Liver (tissue), 9 donors: Measurements from ENCODE around the gene RAET1G. TPM values are rescaled to one million over a fixed set of nuclear protein-coding genes. Genes with fewer than 3 reads are reported as not detected.

ENCODE experiments used
- DNase-seq: peaks from one replicate; pipeline ENCODE4 v3.0.0-alpha.2; 2017; ENCODE audit warnings: low spot score
- H3K27ac ChIP-seq, 2 donors: one replicate each; pipeline ENCODE4 v1.7.0; 2013; ENCODE audit warnings: inconsistent platforms in 2 of 2, low read length in 2 of 2, control low read depth in 1 of 2, low read depth in 1 of 2, mild to moderate bottlenecking in 1 of 2
- H3K27me3 ChIP-seq, 4 donors: one replicate each; pipeline versions ENCODE4 v1.6.1 to v1.7.0; 2013; ENCODE audit warnings: low read length in 3 of 4, inconsistent platforms in 1 of 4, mild to moderate bottlenecking in 1 of 4, moderate library complexity in 1 of 4; ENCODE audit not compliant: control insufficient read depth in 4 of 4, insufficient read depth in 4 of 4
- H3K36me3 ChIP-seq, 4 donors: one replicate each; pipeline versions ENCODE4 v1.6.1 to v1.7.0; 2013; ENCODE audit warnings: low read length in 3 of 4, mild to moderate bottlenecking in 3 of 4, low read depth in 1 of 4, moderate library complexity in 1 of 4; ENCODE audit not compliant: control insufficient read depth in 4 of 4, insufficient read depth in 3 of 4
- H3K4me1 ChIP-seq, 4 donors: one replicate each; pipeline versions ENCODE4 v1.6.1 to v1.7.0; 2013; ENCODE audit warnings: low read length in 3 of 4, mild to moderate bottlenecking in 3 of 4, moderate library complexity in 1 of 4; ENCODE audit not compliant: control insufficient read depth in 4 of 4, insufficient read depth in 4 of 4
- H3K4me3 ChIP-seq, 3 donors: one replicate each; pipeline versions ENCODE4 v1.6.1 to v1.7.0; 2013; ENCODE audit warnings: low read length in 3 of 3, control low read depth in 1 of 3, low read depth in 1 of 3, mild to moderate bottlenecking in 1 of 3
- H3K9ac ChIP-seq, 2 donors: one replicate each; pipeline ENCODE4 v1.7.0; 2013; ENCODE audit warnings: low read length in 2 of 2, mild to moderate bottlenecking in 2 of 2, moderate library complexity in 2 of 2, control low read depth in 1 of 2, low read depth in 1 of 2
- H3K9me3 ChIP-seq, 4 donors: one replicate each; pipeline versions ENCODE4 v1.6.1 to v1.7.0; 2013; ENCODE audit warnings: low read length in 3 of 4; ENCODE audit not compliant: control insufficient read depth in 4 of 4
- EGR1 ChIP-seq, 2 donors: IDR thresholded peaks; 2 replicates each; pipeline ENCODE4 v1.6.1; 2016 to 2018; ENCODE audit warnings: antibody characterized with exemption in 2 of 2, low read depth in 2 of 2
- FOXA1 ChIP-seq: IDR thresholded peaks from 2 replicates; pipeline ENCODE4 v1.6.1; 2016; ENCODE audit warnings: antibody characterized with exemption
- FOXA2 ChIP-seq: IDR thresholded peaks from 2 replicates; pipeline ENCODE4 v1.6.1; 2016; ENCODE audit warnings: antibody characterized with exemption
- GABPA ChIP-seq, 2 donors: IDR thresholded peaks in 1 of 2; conservative IDR thresholded peaks in 1 of 2; 2 replicates each; pipeline ENCODE4 v1.6.1; 2016; ENCODE audit warnings: antibody characterized with exemption in 2 of 2, mild to moderate bottlenecking in 1 of 2, moderate library complexity in 1 of 2
- HNF4A ChIP-seq, 2 donors: conservative IDR thresholded peaks; 2 replicates each; pipeline ENCODE4 v1.6.1; 2016; ENCODE audit warnings: antibody characterized with exemption in 2 of 2, mild to moderate bottlenecking in 2 of 2
- HNF4G ChIP-seq: IDR thresholded peaks from 2 replicates; pipeline ENCODE4 v1.6.1; 2016; ENCODE audit warnings: antibody characterized with exemption
- JUND ChIP-seq, 2 donors: IDR thresholded peaks; 2 replicates each; pipeline ENCODE4 v1.6.1; 2016; ENCODE audit warnings: antibody characterized with exemption in 2 of 2
- NR2F2 ChIP-seq: IDR thresholded peaks from 2 replicates; pipeline ENCODE4 v1.6.1; 2016; ENCODE audit warnings: antibody characterized with exemption
- RAD21 ChIP-seq, 2 donors: IDR thresholded peaks; 2 replicates each; pipeline ENCODE4 v1.6.1; 2016; ENCODE audit warnings: antibody characterized with exemption in 2 of 2, mild to moderate bottlenecking in 2 of 2
- RXRA ChIP-seq, 2 donors: IDR thresholded peaks; 2 replicates each; pipeline ENCODE4 v1.6.1; 2017 to 2018; ENCODE audit warnings: antibody characterized with exemption in 2 of 2, mild to moderate bottlenecking in 1 of 2
- SP1 ChIP-seq: IDR thresholded peaks from 2 replicates; pipeline ENCODE4 v1.6.1; 2018; ENCODE audit warnings: antibody characterized with exemption, mild to moderate bottlenecking
- TAF1 ChIP-seq: conservative IDR thresholded peaks from 2 replicates; pipeline ENCODE4 v1.6.1; 2016; ENCODE audit warnings: antibody characterized with exemption, mild to moderate bottlenecking
- YY1 ChIP-seq: IDR thresholded peaks from 2 replicates; pipeline ENCODE4 v1.6.1; 2016; ENCODE audit warnings: antibody characterized with exemption, mild to moderate bottlenecking
- WGBS: extraction: QIAGEN DNeasy Blood & Tissue Kit; methylation state at CpG from one replicate; pipeline ENCODE4 v1.1.7; 2013; 5-methylcytosine and 5-hydroxymethylcytosine counted together
- polyA plus RNA-seq, 2 donors: library from polyadenylated mRNA; stranded (reverse) in 1 of 2; unstranded in 1 of 2; fragments of 200-250 nt in 1 of 2; fragments of >200 nt in 1 of 2; fragmentation: Nextera tagmentation in 1 of 2; extraction: Ambion mirVana in 1 of 2; gene quantifications; one replicate each; pipeline versions ENCODE4 v1.2.1 to v1.2.3, GENCODE V29; 2013 to 2015
- total RNA-seq, 2 donors: library from RNA; depleted of rRNA; stranded (reverse); fragments of >200 nt; gene quantifications; one replicate each; pipeline ENCODE4 v1.2.3, GENCODE V29; 2014
- TF ChIP-seq, protein P1 (sequence below): fragments of 150-350 bp; IDR thresholded peaks from 2 replicates; pipeline ENCODE4 v1.5.1; 2017; ENCODE audit warnings: improper control_type of control experiment, low read depth, low read length; ENCODE audit not compliant: missing input control
- TF ChIP-seq, protein P2 (sequence below): IDR thresholded peaks from 2 replicates; pipeline ENCODE4 v1.6.1; 2016; ENCODE audit warnings: antibody characterized with exemption
- TF ChIP-seq, protein P3 (sequence below): IDR thresholded peaks from 2 replicates; pipeline ENCODE4 v1.6.1; 2016; ENCODE audit warnings: antibody characterized with exemption
- TF ChIP-seq, protein P4 (sequence below): IDR thresholded peaks from 2 replicates; pipeline ENCODE4 v1.6.1; 2016; ENCODE audit warnings: antibody characterized with exemption, mild to moderate bottlenecking
- TF ChIP-seq, protein P5 (sequence below): IDR thresholded peaks from 2 replicates; pipeline ENCODE4 v1.6.1; 2016; ENCODE audit warnings: antibody characterized with exemption
- donor health status: healthy.
- donor health status: healthy.
- donor health status: healthy.
- donor health status: healthy.
- donor health status: healthy.

The RAET1G gene
- total and polyA plus RNA-seq, 4 donors, result not detected

DNA sequence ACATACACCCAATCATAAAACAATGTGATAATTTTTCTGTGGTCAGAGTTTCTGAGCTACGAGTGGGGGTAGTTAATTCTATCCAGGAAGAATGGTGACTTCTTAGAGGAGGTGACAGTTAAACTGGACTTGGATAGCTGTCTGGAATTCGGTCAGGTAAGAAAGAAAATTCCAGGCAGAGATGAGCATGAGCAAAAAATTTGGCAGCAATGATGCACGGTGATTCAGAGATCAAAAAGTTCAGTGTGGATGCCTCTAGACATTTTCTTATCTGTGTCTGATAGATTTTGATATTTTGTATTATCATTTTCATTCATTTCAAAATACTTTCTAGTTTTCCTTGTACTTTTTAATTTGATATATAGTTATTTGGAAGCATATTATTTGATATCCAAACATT, 37.0 kb downstream of the RAET1G start:
- 90% methylated on average over 3 of the region's 3 CpGs for WGBS

DNA sequence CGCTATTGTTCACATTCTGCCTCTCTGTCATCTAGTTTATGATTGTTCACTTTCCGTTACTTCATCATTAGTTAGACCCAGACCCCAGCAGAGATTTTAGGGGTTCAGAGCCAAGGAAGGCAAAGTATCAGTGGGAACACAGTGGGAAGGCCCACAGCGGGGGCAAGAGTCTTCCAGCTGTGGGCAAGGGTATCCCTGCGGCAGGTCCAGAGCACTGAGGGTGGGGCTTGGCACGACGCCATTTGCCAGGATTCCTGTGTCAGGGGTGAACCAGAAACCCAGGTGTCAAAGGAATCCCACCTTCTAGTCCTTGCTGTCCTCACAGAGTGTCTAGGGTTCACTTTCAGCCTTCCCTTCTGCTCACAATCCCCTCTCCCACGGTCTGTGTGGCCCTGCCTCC, 38.3 kb downstream of the RAET1G start:
- H3K9ac ChIP-seq, result no peak overlapping the region
- no peak for DNase-seq
- H3K36me3 ChIP-seq, result no peaks in the 10 kb centered on the region
- TF ChIP-seq, protein P1, sequence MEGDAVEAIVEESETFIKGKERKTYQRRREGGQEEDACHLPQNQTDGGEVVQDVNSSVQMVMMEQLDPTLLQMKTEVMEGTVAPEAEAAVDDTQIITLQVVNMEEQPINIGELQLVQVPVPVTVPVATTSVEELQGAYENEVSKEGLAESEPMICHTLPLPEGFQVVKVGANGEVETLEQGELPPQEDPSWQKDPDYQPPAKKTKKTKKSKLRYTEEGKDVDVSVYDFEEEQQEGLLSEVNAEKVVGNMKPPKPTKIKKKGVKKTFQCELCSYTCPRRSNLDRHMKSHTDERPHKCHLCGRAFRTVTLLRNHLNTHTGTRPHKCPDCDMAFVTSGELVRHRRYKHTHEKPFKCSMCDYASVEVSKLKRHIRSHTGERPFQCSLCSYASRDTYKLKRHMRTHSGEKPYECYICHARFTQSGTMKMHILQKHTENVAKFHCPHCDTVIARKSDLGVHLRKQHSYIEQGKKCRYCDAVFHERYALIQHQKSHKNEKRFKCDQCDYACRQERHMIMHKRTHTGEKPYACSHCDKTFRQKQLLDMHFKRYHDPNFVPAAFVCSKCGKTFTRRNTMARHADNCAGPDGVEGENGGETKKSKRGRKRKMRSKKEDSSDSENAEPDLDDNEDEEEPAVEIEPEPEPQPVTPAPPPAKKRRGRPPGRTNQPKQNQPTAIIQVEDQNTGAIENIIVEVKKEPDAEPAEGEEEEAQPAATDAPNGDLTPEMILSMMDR, result no peak
- no peak for TF ChIP-seq FOXA1
- TF ChIP-seq, protein P2, sequence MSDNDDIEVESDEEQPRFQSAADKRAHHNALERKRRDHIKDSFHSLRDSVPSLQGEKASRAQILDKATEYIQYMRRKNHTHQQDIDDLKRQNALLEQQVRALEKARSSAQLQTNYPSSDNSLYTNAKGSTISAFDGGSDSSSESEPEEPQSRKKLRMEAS, result no peak
- TF ChIP-seq GABPA (IDR thresholded peaks at IDR 0.05 in 1 of 2, conservative IDR thresholded peaks at IDR 0.05 in 1 of 2), result no peak
- no peak for TF ChIP-seq HNF4A (conservative IDR thresholded peaks at IDR 0.05)
- H3K9me3 ChIP-seq, result no peaks in the 10 kb centered on the region
- H3K27ac ChIP-seq, result no peak overlapping the region
- no peak overlapping the region for H3K4me3 ChIP-seq
- WGBS, result 87% methylated on average over 7 of the region's 7 CpGs
- H3K27me3 ChIP-seq, result no peaks in the 10 kb centered on the region
- no peaks in the 10 kb centered on the region for H3K4me1 ChIP-seq

More for the DNA sequence above, 37.0 kb downstream of the RAET1G start:
- Histone ChIP-seq H3K27ac (no peak overlapping the region), H3K4me1 (no peaks in the 10 kb centered on the region), H3K4me3 (no peak overlapping the region), H3K36me3 (no peaks in the 10 kb centered on the region), H3K9ac (no peak overlapping the region), H3K9me3 (no peaks in the 10 kb centered on the region), H3K27me3 (no peaks in the 10 kb centered on the region)
- TF ChIP-seq RAD21 (IDR thresholded peaks at IDR 0.05) (no peak), FOXA2 (no peak)
- no peak for DNase-seq

DNA sequence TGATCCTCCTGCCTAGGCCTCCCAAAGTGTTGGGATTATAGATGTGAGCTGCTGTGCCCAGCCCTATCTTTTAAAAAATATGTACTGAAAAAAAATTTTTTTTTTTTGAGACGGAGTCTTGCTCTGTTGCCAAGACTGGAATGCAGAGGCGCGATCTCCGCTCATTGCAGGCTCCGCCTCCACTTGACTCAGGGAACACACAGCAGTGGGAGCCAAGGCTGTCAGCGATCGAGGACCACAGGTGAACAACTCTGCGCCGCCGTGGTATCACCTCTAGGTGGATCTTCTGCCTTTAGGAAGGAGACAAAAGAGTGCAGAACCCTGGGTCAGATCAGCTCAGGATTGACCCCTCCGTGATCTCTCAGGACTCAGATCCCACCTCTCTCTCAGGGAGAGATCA, 38.7 kb downstream of the RAET1G start:
- Histone ChIP-seq H3K36me3 (no peaks in the 10 kb centered on the region), H3K27ac (no peak overlapping the region), H3K4me3 (no peak overlapping the region), H3K4me1 (no peaks in the 10 kb centered on the region), H3K9me3 (no peaks in the 10 kb centered on the region), H3K27me3 (no peaks in the 10 kb centered on the region), H3K9ac (no peak overlapping the region)
- WGBS, result 75% methylated on average over 11 of the region's 11 CpGs
- DNase-seq, result no peak
- TF ChIP-seq EGR1 (IDR thresholded peaks at IDR 0.05; ENCODE audit: low read depth in 2 of 2) (no peak), TAF1 (no peak), YY1 (no peak), HNF4A (conservative IDR thresholded peaks at IDR 0.05) (no peak), FOXA2 (no peak), HNF4G (no peak), GABPA (IDR thresholded peaks at IDR 0.05 in 1 of 2, conservative IDR thresholded peaks at IDR 0.05 in 1 of 2) (no peak), NR2F2 (no peak), RXRA (IDR thresholded peaks at IDR 0.05) (no peak), FOXA1 (no peak), JUND (IDR thresholded peaks at IDR 0.05) (no peak), SP1 (no peak), RAD21 (IDR thresholded peaks at IDR 0.05) (no peak)
- TF ChIP-seq, protein P3, sequence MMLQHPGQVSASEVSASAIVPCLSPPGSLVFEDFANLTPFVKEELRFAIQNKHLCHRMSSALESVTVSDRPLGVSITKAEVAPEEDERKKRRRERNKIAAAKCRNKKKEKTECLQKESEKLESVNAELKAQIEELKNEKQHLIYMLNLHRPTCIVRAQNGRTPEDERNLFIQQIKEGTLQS, result no peak
- TF ChIP-seq, protein P1, result no peak
- TF ChIP-seq, protein P4, sequence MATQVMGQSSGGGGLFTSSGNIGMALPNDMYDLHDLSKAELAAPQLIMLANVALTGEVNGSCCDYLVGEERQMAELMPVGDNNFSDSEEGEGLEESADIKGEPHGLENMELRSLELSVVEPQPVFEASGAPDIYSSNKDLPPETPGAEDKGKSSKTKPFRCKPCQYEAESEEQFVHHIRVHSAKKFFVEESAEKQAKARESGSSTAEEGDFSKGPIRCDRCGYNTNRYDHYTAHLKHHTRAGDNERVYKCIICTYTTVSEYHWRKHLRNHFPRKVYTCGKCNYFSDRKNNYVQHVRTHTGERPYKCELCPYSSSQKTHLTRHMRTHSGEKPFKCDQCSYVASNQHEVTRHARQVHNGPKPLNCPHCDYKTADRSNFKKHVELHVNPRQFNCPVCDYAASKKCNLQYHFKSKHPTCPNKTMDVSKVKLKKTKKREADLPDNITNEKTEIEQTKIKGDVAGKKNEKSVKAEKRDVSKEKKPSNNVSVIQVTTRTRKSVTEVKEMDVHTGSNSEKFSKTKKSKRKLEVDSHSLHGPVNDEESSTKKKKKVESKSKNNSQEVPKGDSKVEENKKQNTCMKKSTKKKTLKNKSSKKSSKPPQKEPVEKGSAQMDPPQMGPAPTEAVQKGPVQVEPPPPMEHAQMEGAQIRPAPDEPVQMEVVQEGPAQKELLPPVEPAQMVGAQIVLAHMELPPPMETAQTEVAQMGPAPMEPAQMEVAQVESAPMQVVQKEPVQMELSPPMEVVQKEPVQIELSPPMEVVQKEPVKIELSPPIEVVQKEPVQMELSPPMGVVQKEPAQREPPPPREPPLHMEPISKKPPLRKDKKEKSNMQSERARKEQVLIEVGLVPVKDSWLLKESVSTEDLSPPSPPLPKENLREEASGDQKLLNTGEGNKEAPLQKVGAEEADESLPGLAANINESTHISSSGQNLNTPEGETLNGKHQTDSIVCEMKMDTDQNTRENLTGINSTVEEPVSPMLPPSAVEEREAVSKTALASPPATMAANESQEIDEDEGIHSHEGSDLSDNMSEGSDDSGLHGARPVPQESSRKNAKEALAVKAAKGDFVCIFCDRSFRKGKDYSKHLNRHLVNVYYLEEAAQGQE, result no peak
- TF ChIP-seq, protein P2, result no peak
- TF ChIP-seq, protein P5, sequence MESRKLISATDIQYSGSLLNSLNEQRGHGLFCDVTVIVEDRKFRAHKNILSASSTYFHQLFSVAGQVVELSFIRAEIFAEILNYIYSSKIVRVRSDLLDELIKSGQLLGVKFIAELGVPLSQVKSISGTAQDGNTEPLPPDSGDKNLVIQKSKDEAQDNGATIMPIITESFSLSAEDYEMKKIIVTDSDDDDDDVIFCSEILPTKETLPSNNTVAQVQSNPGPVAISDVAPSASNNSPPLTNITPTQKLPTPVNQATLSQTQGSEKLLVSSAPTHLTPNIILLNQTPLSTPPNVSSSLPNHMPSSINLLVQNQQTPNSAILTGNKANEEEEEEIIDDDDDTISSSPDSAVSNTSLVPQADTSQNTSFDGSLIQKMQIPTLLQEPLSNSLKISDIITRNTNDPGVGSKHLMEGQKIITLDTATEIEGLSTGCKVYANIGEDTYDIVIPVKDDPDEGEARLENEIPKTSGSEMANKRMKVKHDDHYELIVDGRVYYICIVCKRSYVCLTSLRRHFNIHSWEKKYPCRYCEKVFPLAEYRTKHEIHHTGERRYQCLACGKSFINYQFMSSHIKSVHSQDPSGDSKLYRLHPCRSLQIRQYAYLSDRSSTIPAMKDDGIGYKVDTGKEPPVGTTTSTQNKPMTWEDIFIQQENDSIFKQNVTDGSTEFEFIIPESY, result no peak
